Neural cell (in vitro differentiated cells): ENCODE results near the gene PPM1H. TPM values are rescaled to one million over a fixed set of nuclear protein-coding genes. Genes with fewer than 3 reads are reported as not detected.

Experiments used
- H2AFZ ChIP-seq: fragments of 200-600, 300-800 bp; sonication (generic), shearing (Covaris generic); 2 replicates; pipeline ENCODE4 v1.6.0; 2014; ENCODE audit warnings: low read depth, mild to moderate bottlenecking, antibody characterized with exemption, low read length, moderate library complexity
- H3F3A ChIP-seq: fragments of 200-600 bp; shearing (Covaris generic); 2 replicates; pipeline ENCODE4 v1.6.1; 2016; ENCODE audit warnings: mild to moderate bottlenecking, moderate library complexity, mixed read lengths, antibody characterized with exemption, low read length; ENCODE audit not compliant: insufficient read depth, poor library complexity, severe bottlenecking
- H3K27ac ChIP-seq: fragments of 200-600, 300-800 bp; sonication (generic), shearing (Covaris generic); 2 replicates; pipeline ENCODE4 v1.5.1; 2014; ENCODE audit warnings: mild to moderate bottlenecking, low read length, moderate library complexity
- H3K27me3 ChIP-seq: fragments of 300-800, 200-600 bp; sonication (generic), shearing (Covaris generic); 2 replicates; pipeline ENCODE4 v1.6.0; 2014; ENCODE audit warnings: mild to moderate bottlenecking, low read depth, low read length, moderate library complexity; ENCODE audit not compliant: insufficient read depth
- H3K36me3 ChIP-seq: fragments of 300-800, 200-600 bp; sonication (generic), shearing (Covaris generic); 2 replicates; pipeline ENCODE4 v1.5.1; 2014; ENCODE audit warnings: mild to moderate bottlenecking, antibody characterized with exemption, low read length, moderate library complexity; ENCODE audit not compliant: insufficient read depth
- H3K4me2 ChIP-seq: fragments of 300-800, 200-600 bp; sonication (generic), shearing (Covaris generic); 2 replicates; pipeline ENCODE4 v1.6.0; 2014; ENCODE audit warnings: mild to moderate bottlenecking, low read length
- H3K4me3 ChIP-seq: fragments of 300-800, 200-600 bp; sonication (generic), shearing (Covaris generic); 2 replicates; pipeline ENCODE4 v1.5.1; 2014; ENCODE audit warnings: mild to moderate bottlenecking, low read length, moderate library complexity
- H3K79me2 ChIP-seq: fragments of 200-600 bp; shearing (Covaris generic); replicated peaks from 2 replicates; pipeline ENCODE4 v1.6.0; 2014; ENCODE audit warnings: mild to moderate bottlenecking, low read length, moderate library complexity; ENCODE audit not compliant: insufficient read depth
- H3K9ac ChIP-seq: fragments of 300-800, 200-600 bp; sonication (generic), shearing (Covaris generic); 2 replicates; pipeline ENCODE4 v1.6.1; 2016; ENCODE audit warnings: mild to moderate bottlenecking, low read length, mixed read lengths
- H3K9me2 ChIP-seq: fragments of 200-600 bp; shearing (Covaris generic); 2 replicates; pipeline ENCODE4 v1.6.1; 2016; ENCODE audit warnings: mild to moderate bottlenecking, low read length, mixed read lengths; ENCODE audit not compliant: insufficient read depth
- H3K9me3 ChIP-seq: fragments of 200-600, 300-800 bp; sonication (generic), shearing (Covaris generic); 2 replicates; pipeline ENCODE4 v1.6.1; 2016; ENCODE audit warnings: mild to moderate bottlenecking, mixed run types, low read length, moderate library complexity, mixed read lengths
- H4K20me1 ChIP-seq: fragments of 200-600 bp; shearing (Covaris generic); 2 replicates; pipeline ENCODE4 v1.6.1; 2016; ENCODE audit warnings: mild to moderate bottlenecking, mixed run types; ENCODE audit not compliant: insufficient read depth
- EP300 ChIP-seq: fragments of 450-650 bp; conservative IDR thresholded peaks from 2 replicates; pipeline ENCODE4 v1.6.1; 2014; ENCODE audit warnings: antibody characterized with exemption, mild to moderate bottlenecking, moderate library complexity; ENCODE audit not compliant: poor library complexity, severe bottlenecking
- EZH2 ChIP-seq: fragments of 200-600, 300-800 bp; shearing (Covaris generic), sonication (generic); IDR thresholded peaks from 2 replicates; pipeline ENCODE4 v1.6.1; 2014; ENCODE audit warnings: antibody characterized with exemption, low read length, borderline replicate concordance, mild to moderate bottlenecking; ENCODE audit not compliant: insufficient read depth, poor library complexity, severe bottlenecking
- MXI1 ChIP-seq: fragments of 450-650 bp; conservative IDR thresholded peaks from 2 replicates; pipeline ENCODE4 v1.6.1; 2014; ENCODE audit warnings: antibody characterized with exemption, mild to moderate bottlenecking; ENCODE audit not compliant: poor library complexity, severe bottlenecking
- POLR2AphosphoS5 ChIP-seq: IDR thresholded peaks from 2 replicates; pipeline ENCODE4 v1.6.1; 2012
- RAD21 ChIP-seq: fragments of 450-650 bp; conservative IDR thresholded peaks from 2 replicates; pipeline ENCODE4 v1.6.1; 2014; ENCODE audit warnings: antibody characterized with exemption, mild to moderate bottlenecking, moderate library complexity
- REST ChIP-seq: IDR thresholded peaks from 2 replicates; pipeline ENCODE4 v1.6.1; 2012; ENCODE audit warnings: borderline replicate concordance
- SMC3 ChIP-seq: fragments of 450-650 bp; conservative IDR thresholded peaks from 2 replicates; pipeline ENCODE4 v1.6.1; 2014; ENCODE audit warnings: antibody characterized with exemption, mild to moderate bottlenecking, moderate library complexity; ENCODE audit not compliant: poor library complexity
- TAF1 ChIP-seq: IDR thresholded peaks from 2 replicates; pipeline ENCODE4 v1.6.1; 2012; ENCODE audit warnings: low read depth
- polyA plus RNA-seq: library from polyadenylated mRNA; depleted of rRNA; stranded (reverse); fragments of >200 nt; gene quantifications from 2 replicates; pipeline ENCODE4 v1.2.3, GENCODE V29; 2014
- TF ChIP-seq, protein P1 (sequence below): fragments of 450-650 bp; IDR thresholded peaks from 2 replicates; pipeline ENCODE4 v1.5.1; 2014; ENCODE audit warnings: antibody characterized with exemption, mild to moderate bottlenecking, moderate library complexity; ENCODE audit not compliant: poor library complexity, severe bottlenecking

Gene PPM1H
- polyA plus RNA-seq, 1 donor from 2014 or later = 3.9 TPM

GRCh38 chr12:62694116-62694515 lies 240.8 kb downstream of the PPM1H start:
- Histone ChIP-seq H3K4me2 (no peak overlapping the region), H3K27ac (no peak overlapping the region)

GRCh38 chr12:62693376-62694050 lies 241.4 kb downstream of the PPM1H start:
- Histone ChIP-seq H3K36me3 (no peaks in the 10 kb centered on the region), H3K4me3 (no peak overlapping the region), H3F3A (no peaks in the 10 kb centered on the region), H3K27ac (no peak overlapping the region), H3K9ac (no peak overlapping the region), H3K79me2 (no peaks in the 10 kb centered on the region), H3K27me3 (no peaks in the 10 kb centered on the region), H3K9me3 (no peaks in the 10 kb centered on the region), H4K20me1 (no peaks in the 10 kb centered on the region), H3K4me2 (no peak overlapping the region), H2AFZ (no peak overlapping the region), H3K9me2 (no peaks in the 10 kb centered on the region)
- TF ChIP-seq POLR2AphosphoS5 (no peak), TAF1 (no peak), EZH2 (no peak), SMC3 (no peak), REST (no peak), EP300 (no peak)
- TF ChIP-seq, protein P1, sequence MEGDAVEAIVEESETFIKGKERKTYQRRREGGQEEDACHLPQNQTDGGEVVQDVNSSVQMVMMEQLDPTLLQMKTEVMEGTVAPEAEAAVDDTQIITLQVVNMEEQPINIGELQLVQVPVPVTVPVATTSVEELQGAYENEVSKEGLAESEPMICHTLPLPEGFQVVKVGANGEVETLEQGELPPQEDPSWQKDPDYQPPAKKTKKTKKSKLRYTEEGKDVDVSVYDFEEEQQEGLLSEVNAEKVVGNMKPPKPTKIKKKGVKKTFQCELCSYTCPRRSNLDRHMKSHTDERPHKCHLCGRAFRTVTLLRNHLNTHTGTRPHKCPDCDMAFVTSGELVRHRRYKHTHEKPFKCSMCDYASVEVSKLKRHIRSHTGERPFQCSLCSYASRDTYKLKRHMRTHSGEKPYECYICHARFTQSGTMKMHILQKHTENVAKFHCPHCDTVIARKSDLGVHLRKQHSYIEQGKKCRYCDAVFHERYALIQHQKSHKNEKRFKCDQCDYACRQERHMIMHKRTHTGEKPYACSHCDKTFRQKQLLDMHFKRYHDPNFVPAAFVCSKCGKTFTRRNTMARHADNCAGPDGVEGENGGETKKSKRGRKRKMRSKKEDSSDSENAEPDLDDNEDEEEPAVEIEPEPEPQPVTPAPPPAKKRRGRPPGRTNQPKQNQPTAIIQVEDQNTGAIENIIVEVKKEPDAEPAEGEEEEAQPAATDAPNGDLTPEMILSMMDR = no peak

More at GRCh38 chr12:62694116-62694515, 240.8 kb downstream of the PPM1H start:
- Histone ChIP-seq H3K36me3 (no peaks in the 10 kb centered on the region), H3K9ac (no peak overlapping the region), H4K20me1 (no peaks in the 10 kb centered on the region), H2AFZ (no peak overlapping the region), H3K9me3 (no peaks in the 10 kb centered on the region), H3K4me3 (no peak overlapping the region), H3K79me2 (no peaks in the 10 kb centered on the region), H3K27me3 (no peaks in the 10 kb centered on the region), H3K9me2 (no peaks in the 10 kb centered on the region), H3F3A (no peaks in the 10 kb centered on the region)
- TF ChIP-seq SMC3 (no peak), EP300 (no peak), POLR2AphosphoS5 (no peak), REST (no peak), MXI1 (no peak), EZH2 (no peak), RAD21 (no peak)
- TF ChIP-seq, protein P1 = no peak
